ENCODE results near the gene OR9G4.

DNA sequence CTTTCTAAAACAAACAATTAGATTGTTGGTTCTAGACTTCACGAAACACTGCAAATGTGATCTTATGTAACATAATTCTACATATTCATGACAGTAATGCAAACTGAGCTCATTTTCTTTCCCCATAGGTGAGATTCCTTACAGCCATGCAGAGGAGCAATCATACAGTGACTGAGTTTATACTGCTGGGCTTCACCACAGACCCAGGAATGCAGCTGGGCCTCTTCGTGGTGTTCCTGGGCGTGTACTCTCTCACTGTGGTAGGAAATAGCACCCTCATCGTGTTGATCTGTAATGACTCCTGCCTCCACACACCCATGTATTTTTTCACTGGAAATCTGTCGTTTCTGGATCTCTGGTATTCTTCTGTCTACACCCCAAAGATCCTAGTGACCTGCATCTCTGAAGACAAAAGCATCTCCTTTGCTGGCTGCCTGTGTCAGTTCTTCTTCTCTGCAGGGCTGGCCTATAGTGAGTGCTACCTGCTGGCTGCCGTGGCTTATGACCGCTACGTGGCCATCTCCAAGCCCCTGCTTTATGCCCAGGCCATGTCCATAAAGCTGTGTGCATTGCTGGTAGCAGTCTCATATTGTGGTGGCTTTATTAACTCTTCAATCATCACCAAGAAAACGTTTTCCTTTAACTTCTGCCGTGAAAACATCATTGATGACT is 48.1 kb downstream of the OR9G4 start:
- TF ChIP-seq POLR2A (IDR thresholded peaks at IDR 0.05) (no peak), CTCF (IDR thresholded peaks at IDR 0.05) (no peak), POLR2AphosphoS5 (IDR thresholded peaks at IDR 0.05) (no peak)

Measured in prostate gland (tissue), 2 donors.